ENCODE data around the gene MID1IP1. TPM values are rescaled to one million over a fixed set of nuclear protein-coding genes. Genes with fewer than 3 reads are reported as not detected.

MID1IP1 gene, protein sequence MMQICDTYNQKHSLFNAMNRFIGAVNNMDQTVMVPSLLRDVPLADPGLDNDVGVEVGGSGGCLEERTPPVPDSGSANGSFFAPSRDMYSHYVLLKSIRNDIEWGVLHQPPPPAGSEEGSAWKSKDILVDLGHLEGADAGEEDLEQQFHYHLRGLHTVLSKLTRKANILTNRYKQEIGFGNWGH
- 10 to 100 TPM; 73.5 to 74.2 TPM for total RNA-seq
- 10 to 100 TPM; 14.8 to 24.0 (median 18.1) TPM for polyA plus RNA-seq (ENCODE audit: insufficient read length in 6 of 6)
- long read RNA-seq, donor 1, transcript MID1IP1-201 (2 exons, 2,536 nt) = major isoform, 10 of 18 reads
- long read RNA-seq, donor 1, partial matches to known transcripts = 8 of 18 reads
- long read RNA-seq, donor 1, other reads (novel, unspliced or antisense) = 0 of 18 reads
- long read RNA-seq, donor 2, transcript MID1IP1-201 (2 exons, 2,536 nt) = major isoform, 11 of 13 reads
- long read RNA-seq, donor 2, partial matches to known transcripts = 0 of 13 reads
- long read RNA-seq, donor 2, other reads (novel, unspliced or antisense) = 0 of 13 reads
- long read RNA-seq, donor 3, transcript MID1IP1-201 (2 exons, 2,536 nt) = major isoform, 6 of 31 reads
- long read RNA-seq, donor 3, partial matches to known transcripts = 24 of 31 reads
- long read RNA-seq, donor 3, other reads (novel, unspliced or antisense) = 0 of 31 reads
- long read RNA-seq, donor 4, partial matches to known transcripts = 0 of 1 reads
- long read RNA-seq, donor 4, other reads (novel, unspliced or antisense) = 0 of 1 reads
- long read RNA-seq, donor 5, transcript MID1IP1-201 (2 exons, 2,536 nt) = major isoform, 7 of 8 reads
- long read RNA-seq, donor 5, partial matches to known transcripts = 0 of 8 reads
- long read RNA-seq, donor 5, other reads (novel, unspliced or antisense) = 0 of 8 reads
- long read RNA-seq, donor 6, transcript MID1IP1-201 (2 exons, 2,536 nt) = major isoform, 14 of 14 reads
- long read RNA-seq, donor 6, partial matches to known transcripts = 0 of 14 reads
- long read RNA-seq, donor 6, other reads (novel, unspliced or antisense) = 0 of 14 reads
- long read RNA-seq, donor 7, transcript MID1IP1-201 (2 exons, 2,536 nt) = major isoform, 6 of 6 reads
- long read RNA-seq, donor 7, partial matches to known transcripts = 0 of 6 reads
- long read RNA-seq, donor 7, other reads (novel, unspliced or antisense) = 0 of 6 reads
- long read RNA-seq, donor 8, transcript MID1IP1-201 (2 exons, 2,536 nt) = major isoform, 6 of 6 reads
- long read RNA-seq, donor 8, partial matches to known transcripts = 0 of 6 reads
- long read RNA-seq, donor 8, other reads (novel, unspliced or antisense) = 0 of 6 reads
- long read RNA-seq, donor 9 = 0 reads
- long read RNA-seq, donor 10 = 0 reads
- long read RNA-seq, donor 11, transcript MID1IP1-201 (2 exons, 2,536 nt) = major isoform, 24 of 25 reads
- long read RNA-seq, donor 11, partial matches to known transcripts = 0 of 25 reads
- long read RNA-seq, donor 11, other reads (novel, unspliced or antisense) = 0 of 25 reads
- long read RNA-seq, donor 12, transcript MID1IP1-201 (2 exons, 2,536 nt) = major isoform, 5 of 5 reads
- long read RNA-seq, donor 12, partial matches to known transcripts = 0 of 5 reads
- long read RNA-seq, donor 12, other reads (novel, unspliced or antisense) = 0 of 5 reads

DNA sequence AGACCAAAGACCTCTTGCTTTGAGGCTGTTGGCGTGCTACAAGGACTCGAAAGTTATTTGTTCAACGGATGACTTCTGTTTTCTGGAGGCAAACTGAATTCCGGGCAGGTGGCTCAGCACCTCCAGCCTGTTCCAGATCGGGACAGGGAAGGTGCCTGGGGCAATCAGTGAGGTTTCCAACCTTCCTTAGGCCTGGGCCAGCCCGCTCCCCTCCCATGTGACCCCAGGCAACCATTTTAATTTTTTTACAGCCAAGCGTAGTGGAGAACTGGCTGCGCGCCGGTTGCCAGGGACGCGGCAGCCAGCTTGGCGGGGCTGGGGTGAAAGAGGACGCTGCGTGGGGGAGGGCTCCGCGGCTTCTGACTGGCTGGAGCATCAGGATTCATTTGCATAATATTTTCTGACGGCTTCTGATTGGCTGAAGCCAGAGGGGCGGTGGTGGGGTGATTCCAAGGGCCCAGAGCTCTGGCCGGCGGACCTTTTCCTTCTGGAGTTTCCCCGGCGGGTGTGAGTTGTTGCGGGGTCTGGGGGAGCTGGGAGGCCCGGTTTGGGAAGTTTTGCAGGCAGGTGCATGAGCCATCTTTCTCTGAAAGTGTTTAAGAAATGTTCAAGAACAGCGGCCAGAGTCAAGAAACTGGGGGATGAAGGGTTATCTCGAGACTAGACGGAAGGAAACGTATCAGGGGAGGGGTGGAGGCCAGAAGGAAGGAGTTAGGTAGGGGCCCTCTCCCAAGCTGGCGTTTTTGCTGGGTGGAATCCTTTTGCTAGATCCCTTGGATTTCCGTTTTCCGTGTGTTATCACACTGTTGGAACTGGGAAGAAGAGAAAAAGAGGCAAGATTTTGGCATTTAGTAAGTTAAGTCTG lies at the start of gene MID1IP1:
Gene MID1IP1 (plus strand): TSS at position 479 of the 865 bp plus-strand sequence. CDS start 3,488 bp downstream, outside the sequence.
- H3K27me3 ChIP-seq = peaks cover 0 to 5% of the 10 kb centered on the region in 2 donors
- no peaks in the 10 kb centered on the region for H3K36me3 ChIP-seq
- H3K4me3 ChIP-seq = peak within 1 kb of the TSS; percentile 27 to 70
- H3K27ac ChIP-seq = peak within 1 kb of the TSS; percentile 79 to 90
- peaks cover 0 to 12% of the 10 kb centered on the region in 2 donors for H3K4me1 ChIP-seq
- TF ChIP-seq, protein P1, sequence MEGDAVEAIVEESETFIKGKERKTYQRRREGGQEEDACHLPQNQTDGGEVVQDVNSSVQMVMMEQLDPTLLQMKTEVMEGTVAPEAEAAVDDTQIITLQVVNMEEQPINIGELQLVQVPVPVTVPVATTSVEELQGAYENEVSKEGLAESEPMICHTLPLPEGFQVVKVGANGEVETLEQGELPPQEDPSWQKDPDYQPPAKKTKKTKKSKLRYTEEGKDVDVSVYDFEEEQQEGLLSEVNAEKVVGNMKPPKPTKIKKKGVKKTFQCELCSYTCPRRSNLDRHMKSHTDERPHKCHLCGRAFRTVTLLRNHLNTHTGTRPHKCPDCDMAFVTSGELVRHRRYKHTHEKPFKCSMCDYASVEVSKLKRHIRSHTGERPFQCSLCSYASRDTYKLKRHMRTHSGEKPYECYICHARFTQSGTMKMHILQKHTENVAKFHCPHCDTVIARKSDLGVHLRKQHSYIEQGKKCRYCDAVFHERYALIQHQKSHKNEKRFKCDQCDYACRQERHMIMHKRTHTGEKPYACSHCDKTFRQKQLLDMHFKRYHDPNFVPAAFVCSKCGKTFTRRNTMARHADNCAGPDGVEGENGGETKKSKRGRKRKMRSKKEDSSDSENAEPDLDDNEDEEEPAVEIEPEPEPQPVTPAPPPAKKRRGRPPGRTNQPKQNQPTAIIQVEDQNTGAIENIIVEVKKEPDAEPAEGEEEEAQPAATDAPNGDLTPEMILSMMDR (IDR thresholded peaks at IDR 0.05) = no peak
- DNase-seq = peak; percentile 87 to 95 (median 92)
- peak; percentile 65 for ATAC-seq
- intact Hi-C loops (cut with DNase I) = no loop called here
- no peaks in the 10 kb centered on the region for H3K9me3 ChIP-seq

DNA sequence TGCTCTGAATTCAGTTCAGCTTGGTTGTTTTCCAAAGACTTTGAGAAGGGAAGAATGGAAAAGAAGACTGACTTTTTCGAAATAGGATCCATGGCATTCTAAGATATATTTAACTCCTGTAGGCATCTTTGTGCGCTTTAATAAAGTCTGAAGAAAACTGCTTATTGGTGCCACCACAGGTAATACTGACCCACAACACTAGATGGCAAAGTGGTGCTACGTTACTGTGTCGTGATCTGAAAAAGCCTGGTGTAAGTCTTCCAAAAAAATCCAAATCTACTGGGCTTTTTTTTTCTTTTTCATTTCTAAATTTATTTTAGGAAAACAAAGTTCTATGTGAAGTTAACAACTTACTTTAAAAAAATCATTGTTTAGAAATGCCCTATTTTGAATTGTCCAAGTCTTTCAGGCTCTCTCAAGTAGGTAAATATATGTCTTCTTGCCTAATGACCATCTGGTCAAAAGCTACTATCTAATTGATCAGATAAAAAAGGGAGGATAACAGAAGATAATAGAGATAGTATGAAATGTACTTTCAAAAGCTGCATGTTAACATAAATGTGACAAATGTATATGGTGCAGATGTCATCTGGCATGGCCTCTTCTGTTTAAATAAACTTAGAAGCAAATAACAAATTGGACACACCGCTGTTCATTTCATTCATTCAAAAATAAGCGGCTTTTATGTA lies 47.0 kb upstream of the MID1IP1 start:
- intact Hi-C loops (cut with DNase I) = no loop called here
- Histone ChIP-seq H3K27ac (no peak overlapping the region), H3K27me3 (peaks cover 0 to 2% of the 10 kb centered on the region in 2 donors), H3K36me3 (no peaks in the 10 kb centered on the region), H3K4me3 (no peak overlapping the region), H3K9me3 (no peaks in the 10 kb centered on the region), H3K4me1 (no peaks in the 10 kb centered on the region)
- DNase-seq = peak in 2 of 4 donors; percentile 30 to 56
- ATAC-seq = peak; percentile 82
- TF ChIP-seq, protein P1 (IDR thresholded peaks at IDR 0.05) = peak; percentile 59 to 61

DNA sequence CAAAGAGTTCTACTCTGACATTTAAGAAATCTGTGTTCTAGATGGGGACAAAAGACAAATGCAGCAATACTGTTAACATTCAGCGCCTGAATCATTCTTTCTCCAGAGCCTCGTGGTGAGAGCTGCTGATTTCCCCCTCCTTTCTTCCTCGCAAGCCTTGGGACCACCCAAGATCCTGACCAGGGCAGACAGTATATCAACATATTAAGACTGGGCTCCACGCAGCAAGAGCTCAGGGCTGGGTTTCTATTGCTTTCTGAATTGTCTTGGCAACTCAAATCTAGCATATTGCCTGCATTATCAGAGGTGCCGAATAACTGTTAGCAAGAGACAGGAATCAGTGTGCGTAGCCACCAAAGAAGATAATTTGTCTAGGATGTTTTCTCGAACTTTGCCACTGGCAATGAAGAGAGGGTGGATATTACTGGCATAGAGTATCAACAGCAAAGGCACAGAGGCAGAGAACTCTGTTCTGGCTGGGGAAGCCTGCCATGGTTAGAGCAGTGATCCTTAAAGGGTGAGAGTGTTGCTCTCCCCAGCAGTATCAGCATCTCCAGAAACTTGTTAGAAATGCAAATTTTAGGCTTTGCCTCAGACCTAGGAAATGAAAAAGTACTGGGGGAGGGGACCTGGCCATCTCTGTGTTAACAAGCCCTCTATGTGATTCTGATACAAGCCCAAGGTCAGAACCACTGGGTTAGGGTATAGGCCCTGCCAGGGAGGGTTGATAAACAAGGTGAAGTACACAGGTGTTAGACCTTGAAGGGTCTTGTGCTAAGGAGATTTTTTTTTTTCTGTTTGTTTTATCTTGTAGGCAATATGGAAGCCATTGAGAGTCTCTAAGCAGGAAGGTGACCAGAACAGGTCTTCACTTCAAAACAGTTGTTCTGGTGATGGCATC lies 46.2 kb upstream of the MID1IP1 start:
- Histone ChIP-seq H3K4me1 (no peaks in the 10 kb centered on the region), H3K36me3 (no peaks in the 10 kb centered on the region), H3K4me3 (no peak overlapping the region), H3K9me3 (no peaks in the 10 kb centered on the region), H3K27ac (no peak overlapping the region), H3K27me3 (peaks cover 0 to 2% of the 10 kb centered on the region in 2 donors)
- TF ChIP-seq, protein P1 (IDR thresholded peaks at IDR 0.05) = no peak
- DNase-seq (peak in 2 of 4 donors; percentile 23 to 32), ATAC-seq (no peak)
- intact Hi-C loops (cut with DNase I) = no loop called here

Data from left lung (tissue), 14 donors.